ENCODE measurements around the gene GLO1.

GLO1 gene

DNA sequence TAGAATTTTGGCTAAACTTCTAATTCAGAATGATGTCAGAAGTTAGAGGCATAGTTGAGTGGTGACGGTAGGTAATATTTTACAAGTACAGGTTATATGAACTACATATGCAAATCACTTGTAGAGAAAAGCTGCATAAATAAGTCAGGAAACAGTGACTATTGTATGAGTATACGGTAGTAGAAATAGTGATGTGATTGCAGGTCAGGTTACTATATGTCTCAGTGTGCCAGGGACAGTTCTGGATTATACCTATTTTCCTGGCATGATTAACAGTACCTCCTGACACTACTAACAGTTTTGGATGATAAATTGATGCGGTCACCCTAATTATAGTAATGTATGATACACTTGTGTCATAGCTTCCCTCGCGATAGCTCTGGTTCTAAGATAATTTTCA is 21.4 kb upstream of the GLO1 start:
- H3K9me2 ChIP-seq (replicated peaks; ENCODE audit: control insufficient read depth, low read length), result no peaks in the 10 kb centered on the region
- TF ChIP-seq EZH2phosphoT487 (IDR thresholded peaks at IDR 0.05; ENCODE audit: borderline replicate concordance, low read length) (no peak), CTCF (IDR thresholded peaks at IDR 0.05; ENCODE audit: low read depth, low read length, poor library complexity, severe bottlenecking) (no peak)
- no peaks in the 10 kb centered on the region for H4K20me1 ChIP-seq (ENCODE audit: control insufficient read depth, insufficient read depth, low read depth, low read length)
- H3K4me1 ChIP-seq (ENCODE audit: control insufficient read depth, low read length), result no peaks in the 10 kb centered on the region
- H3K9me3 ChIP-seq (ENCODE audit: control insufficient read depth, insufficient read depth, low read length), result no peaks in the 10 kb centered on the region
- no peaks in the 10 kb centered on the region for H3K36me3 ChIP-seq (ENCODE audit: control insufficient read depth, low read length)
- no peak overlapping the region for H3K4me3 ChIP-seq (ENCODE audit: low read length)
- H3K27ac ChIP-seq (ENCODE audit: low read depth, low read length), result no peak overlapping the region
- H3K4me2 ChIP-seq (ENCODE audit: low read length), result no peak overlapping the region
- no peaks in the 10 kb centered on the region for H3F3A ChIP-seq (ENCODE audit: control insufficient read depth, insufficient read depth)
- peaks cover 12% of the 10 kb centered on the region for H3K27me3 ChIP-seq (ENCODE audit: control insufficient read depth, low read length)
- H3K79me2 ChIP-seq (ENCODE audit: control insufficient read depth, low read length), result no peaks in the 10 kb centered on the region

DNA sequence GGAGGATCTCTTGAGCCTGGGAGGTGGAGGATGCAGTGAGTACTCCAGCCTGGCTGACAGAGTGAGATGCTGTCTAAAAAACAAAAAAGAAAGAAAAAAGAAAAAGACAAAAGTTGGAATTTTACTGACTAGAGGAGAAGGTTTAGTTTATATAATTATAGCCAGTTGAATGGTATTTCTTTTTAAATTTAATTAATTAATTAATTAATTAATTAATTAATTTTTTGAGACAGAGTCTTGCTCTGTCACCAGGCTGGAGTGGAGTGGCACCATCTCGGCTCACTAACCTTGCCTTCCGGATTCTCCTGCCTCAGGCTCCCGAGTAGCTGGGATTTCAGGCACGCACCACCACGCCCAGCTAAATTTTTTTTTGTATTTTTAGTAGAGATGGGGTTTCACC is 20.8 kb upstream of the GLO1 start:
- H3K4me3 ChIP-seq (ENCODE audit: low read length), result no peak overlapping the region
- H3F3A ChIP-seq (ENCODE audit: control insufficient read depth, insufficient read depth), result no peaks in the 10 kb centered on the region
- no peaks in the 10 kb centered on the region for H3K9me2 ChIP-seq (replicated peaks; ENCODE audit: control insufficient read depth, low read length)
- H3K4me1 ChIP-seq (ENCODE audit: control insufficient read depth, low read length), result no peaks in the 10 kb centered on the region
- no peaks in the 10 kb centered on the region for H3K36me3 ChIP-seq (ENCODE audit: control insufficient read depth, low read length)
- H3K27me3 ChIP-seq (ENCODE audit: control insufficient read depth, low read length), result peaks cover 18% of the 10 kb centered on the region
- H3K9me3 ChIP-seq (ENCODE audit: control insufficient read depth, insufficient read depth, low read length), result no peaks in the 10 kb centered on the region
- H3K4me2 ChIP-seq (ENCODE audit: low read length), result no peak overlapping the region
- TF ChIP-seq CTCF (IDR thresholded peaks at IDR 0.05; ENCODE audit: low read depth, low read length, poor library complexity, severe bottlenecking) (no peak), EZH2phosphoT487 (IDR thresholded peaks at IDR 0.05; ENCODE audit: borderline replicate concordance, low read length) (no peak)
- H4K20me1 ChIP-seq (ENCODE audit: control insufficient read depth, insufficient read depth, low read depth, low read length), result no peaks in the 10 kb centered on the region
- no peak overlapping the region for H3K27ac ChIP-seq (ENCODE audit: low read depth, low read length)
- H3K79me2 ChIP-seq (ENCODE audit: control insufficient read depth, low read length), result no peaks in the 10 kb centered on the region

GRCh38 chr6:38722727-38723334 is 19.9 kb upstream of the GLO1 start:
- Histone ChIP-seq H3F3A (ENCODE audit: control insufficient read depth, insufficient read depth) (no peaks in the 10 kb centered on the region), H4K20me1 (ENCODE audit: control insufficient read depth, insufficient read depth, low read depth, low read length) (no peaks in the 10 kb centered on the region), H3K9me3 (ENCODE audit: control insufficient read depth, insufficient read depth, low read length) (no peaks in the 10 kb centered on the region), H3K79me2 (ENCODE audit: control insufficient read depth, low read length) (no peaks in the 10 kb centered on the region), H3K27ac (ENCODE audit: low read depth, low read length) (no peak overlapping the region), H3K27me3 (ENCODE audit: control insufficient read depth, low read length) (peaks cover 19% of the 10 kb centered on the region), H3K4me2 (ENCODE audit: low read length) (no peak overlapping the region), H3K36me3 (ENCODE audit: control insufficient read depth, low read length) (no peaks in the 10 kb centered on the region), H3K4me3 (ENCODE audit: low read length) (no peak overlapping the region), H3K4me1 (ENCODE audit: control insufficient read depth, low read length) (no peaks in the 10 kb centered on the region), H3K9me2 (replicated peaks; ENCODE audit: control insufficient read depth, low read length) (no peaks in the 10 kb centered on the region)
- TF ChIP-seq EZH2phosphoT487 (IDR thresholded peaks at IDR 0.05; ENCODE audit: borderline replicate concordance, low read length), result no peak
- TF ChIP-seq CTCF (IDR thresholded peaks at IDR 0.05; ENCODE audit: low read depth, low read length, poor library complexity, severe bottlenecking), result no peak
